CD4-positive, alpha-beta T cell treated with Interleukin-15 for 4 hours (primary cell): ENCODE results near the gene SCAP.

Experiments used
- DNase-seq: peaks from one replicate; pipeline ENCODE4 v3.0.0-alpha.2; 2020; ENCODE audit warnings: low spot score

Gene SCAP

DNA sequence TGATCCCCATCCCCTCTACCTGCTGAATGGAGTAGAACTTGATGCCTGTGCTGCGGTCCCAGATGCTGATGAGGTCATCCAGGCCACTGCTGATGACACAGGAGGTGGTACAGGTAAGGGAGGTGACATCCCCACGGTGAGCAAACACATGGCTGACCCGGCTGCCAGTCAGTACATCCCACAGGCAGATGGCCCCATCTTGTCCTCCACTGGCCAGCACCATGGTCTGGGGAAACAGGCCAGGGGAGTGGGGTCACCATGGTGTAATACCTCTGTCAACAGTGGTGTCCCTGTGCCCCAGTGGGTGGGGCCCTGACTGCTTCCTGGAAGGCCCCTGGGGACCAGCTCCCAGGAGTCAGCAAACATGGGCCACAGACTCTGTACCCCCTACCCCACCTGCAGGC is 61.6 kb downstream of the SCAP start:
- no peak for DNase-seq

DNA sequence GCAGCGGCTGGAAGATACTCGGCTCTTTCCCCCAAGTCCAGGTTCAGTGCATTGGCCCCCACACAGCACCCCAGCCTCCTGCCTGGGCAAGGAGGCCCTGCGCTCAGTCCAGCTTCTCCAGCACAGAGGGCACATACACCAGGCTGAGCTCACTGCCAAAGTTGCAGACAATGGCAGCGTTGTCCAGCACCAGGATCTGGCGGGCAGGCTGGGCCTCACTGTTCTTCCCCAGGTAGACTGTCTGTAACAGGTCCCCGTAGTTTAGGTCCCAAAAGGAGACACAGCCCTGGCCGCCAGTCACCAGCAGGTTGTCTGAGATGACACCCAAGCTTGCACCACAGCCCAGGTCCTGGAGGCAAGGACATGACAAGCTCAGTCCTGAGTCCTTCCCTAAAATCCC is 62.0 kb downstream of the SCAP start:
- no peak for DNase-seq

DNA sequence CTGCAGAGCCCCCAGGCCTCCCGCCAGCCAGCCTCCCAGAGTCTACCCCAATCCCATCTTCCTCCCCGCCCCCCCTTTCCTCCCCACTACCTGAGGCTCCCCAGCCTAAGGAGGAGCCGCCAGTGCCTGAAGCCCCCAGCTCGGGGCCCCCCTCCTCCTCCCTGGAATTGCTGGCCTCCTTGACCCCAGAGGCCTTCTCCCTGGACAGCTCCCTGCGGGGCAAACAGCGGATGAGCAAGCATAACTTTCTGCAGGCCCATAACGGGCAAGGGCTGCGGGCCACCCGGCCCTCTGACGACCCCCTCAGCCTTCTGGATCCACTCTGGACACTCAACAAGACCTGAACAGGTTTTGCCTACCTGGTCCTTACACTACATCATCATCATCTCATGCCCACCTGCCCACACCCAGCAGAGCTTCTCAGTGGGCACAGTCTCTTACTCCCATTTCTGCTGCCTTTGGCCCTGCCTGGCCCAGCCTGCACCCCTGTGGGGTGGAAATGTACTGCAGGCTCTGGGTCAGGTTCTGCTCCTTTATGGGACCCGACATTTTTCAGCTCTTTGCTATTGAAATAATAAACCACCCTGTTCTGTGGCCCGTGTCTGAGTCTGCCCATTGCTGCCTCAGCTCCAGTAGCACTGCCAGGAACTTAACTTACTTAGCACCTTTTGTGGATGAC is 62.8 kb downstream of the SCAP start:
- no peak for DNase-seq

DNA sequence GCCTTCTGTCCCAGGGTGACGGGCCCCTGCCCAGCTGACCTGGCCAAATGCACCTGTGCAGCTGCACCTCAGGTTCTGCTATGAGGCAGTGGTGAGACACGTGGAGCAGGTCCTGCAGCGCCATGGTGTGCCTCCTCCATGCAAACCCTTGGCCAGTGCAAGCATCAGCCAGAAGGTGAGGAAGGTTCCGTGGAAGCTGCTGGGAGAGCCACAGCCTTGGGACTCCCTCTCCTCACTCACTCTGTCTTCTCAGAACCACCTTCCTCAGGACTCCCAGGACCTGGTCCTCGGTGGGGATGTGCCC is 63.3 kb downstream of the SCAP start:
- DNase-seq, result no peak

DNA sequence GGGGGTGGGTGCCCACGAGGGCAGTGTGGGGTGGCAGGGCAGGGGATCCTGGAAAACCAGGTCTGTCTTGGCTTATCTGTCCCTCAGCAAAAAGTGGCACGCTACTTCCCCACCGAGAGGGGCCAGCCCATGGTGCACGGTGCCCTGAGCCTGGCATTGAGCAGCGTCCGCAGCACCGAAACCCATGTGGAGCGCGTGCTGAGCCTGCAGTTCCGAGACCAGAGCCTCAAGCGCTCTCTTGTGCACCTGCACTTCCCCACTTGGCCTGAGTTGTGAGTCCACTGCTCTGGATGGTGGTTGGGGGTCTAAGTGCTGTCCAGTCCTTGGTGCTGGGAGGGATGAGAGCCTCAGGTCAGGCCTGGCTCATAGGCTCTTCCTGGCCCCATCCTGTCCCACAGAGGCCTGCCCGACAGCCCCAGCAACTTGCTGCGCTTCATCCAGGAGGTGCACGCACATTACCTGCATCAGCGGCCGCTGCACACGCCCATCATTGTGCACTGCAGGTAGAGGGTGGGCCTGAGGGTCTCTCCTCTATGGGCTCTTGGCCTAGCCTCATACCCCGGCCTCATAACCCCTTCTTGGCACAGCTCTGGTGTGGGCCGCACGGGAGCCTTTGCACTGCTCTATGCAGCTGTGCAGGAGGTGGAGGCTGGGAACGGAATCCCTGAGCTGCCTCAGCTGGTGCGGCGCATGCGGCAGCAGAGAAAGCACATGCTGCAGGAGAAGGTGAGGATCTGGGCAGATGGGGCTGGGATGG is 63.9 kb downstream of the SCAP start:
- DNase-seq, result no peak

DNA sequence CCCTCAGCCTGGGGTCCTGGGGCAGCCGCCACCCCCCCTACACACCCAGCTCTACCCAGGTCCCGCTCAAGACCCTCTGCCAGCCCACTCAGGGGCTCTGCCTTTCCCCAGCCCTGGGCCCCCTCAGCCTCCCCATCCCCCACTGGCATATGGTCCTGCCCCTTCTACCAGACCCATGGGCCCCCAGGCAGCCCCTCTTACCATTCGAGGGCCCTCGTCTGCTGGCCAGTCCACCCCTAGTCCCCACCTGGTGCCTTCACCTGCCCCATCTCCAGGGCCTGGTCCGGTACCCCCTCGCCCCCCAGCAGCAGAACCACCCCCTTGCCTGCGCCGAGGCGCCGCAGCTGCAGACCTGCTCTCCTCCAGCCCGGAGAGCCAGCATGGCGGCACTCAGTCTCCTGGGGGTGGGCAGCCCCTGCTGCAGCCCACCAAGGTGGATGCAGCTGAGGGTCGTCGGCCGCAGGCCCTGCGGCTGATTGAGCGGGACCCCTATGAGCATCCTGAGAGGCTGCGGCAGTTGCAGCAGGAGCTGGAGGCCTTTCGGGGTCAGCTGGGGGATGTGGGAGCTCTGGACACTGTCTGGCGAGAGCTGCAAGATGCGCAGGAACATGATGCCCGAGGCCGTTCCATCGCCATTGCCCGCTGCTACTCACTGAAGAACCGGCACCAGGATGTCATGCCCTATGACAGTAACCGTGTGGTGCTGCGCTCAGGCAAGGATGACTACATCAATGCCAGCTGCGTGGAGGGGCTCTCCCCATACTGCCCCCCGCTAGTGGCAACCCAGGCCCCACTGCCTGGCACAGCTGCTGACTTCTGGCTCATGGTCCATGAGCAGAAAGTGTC is 64.7 kb downstream of the SCAP start:
- DNase-seq, result no peak

DNA sequence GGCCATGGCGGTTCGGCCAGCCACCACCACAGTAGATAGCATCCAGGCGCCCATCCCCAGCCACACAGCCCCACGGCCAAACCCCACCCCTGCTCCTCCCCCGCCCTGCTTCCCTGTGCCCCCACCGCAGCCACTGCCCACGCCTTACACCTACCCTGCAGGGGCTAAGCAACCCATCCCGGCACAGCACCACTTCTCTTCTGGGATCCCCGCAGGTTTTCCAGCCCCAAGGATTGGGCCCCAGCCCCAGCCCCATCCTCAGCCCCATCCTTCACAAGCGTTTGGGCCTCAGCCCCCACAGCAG is 65.4 kb downstream of the SCAP start:
- DNase-seq, result no peak

DNA sequence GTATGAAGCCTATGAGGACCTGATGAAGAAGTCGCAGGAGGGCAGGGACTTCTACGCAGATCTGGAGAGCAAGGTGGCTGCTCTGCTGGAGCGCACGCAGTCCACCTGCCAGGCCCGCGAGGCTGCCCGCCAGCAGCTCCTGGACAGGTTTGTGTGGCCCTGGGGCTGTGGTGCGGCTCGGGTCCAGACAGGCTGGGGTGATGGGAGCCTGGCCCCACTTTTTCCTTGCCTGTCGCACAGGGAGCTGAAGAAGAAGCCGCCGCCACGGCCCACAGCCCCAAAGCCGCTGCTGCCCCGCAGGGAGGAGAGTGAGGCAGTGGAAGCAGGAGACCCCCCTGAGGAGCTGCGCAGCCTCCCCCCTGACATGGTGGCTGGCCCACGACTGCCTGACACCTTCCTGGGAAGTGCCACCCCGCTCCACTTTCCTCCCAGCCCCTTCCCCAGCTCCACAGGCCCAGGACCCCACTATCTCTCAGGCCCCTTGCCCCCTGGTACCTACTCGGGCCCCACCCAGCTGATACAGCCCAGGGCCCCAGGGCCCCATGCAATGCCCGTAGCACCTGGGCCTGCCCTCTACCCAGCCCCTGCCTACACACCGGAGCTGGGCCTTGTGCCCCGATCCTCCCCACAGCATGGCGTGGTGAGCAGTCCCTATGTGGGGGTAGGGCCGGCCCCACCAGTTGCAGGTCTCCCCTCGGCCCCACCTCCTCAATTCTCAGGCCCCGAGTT is 65.9 kb downstream of the SCAP start:
- DNase-seq, result no peak

DNA sequence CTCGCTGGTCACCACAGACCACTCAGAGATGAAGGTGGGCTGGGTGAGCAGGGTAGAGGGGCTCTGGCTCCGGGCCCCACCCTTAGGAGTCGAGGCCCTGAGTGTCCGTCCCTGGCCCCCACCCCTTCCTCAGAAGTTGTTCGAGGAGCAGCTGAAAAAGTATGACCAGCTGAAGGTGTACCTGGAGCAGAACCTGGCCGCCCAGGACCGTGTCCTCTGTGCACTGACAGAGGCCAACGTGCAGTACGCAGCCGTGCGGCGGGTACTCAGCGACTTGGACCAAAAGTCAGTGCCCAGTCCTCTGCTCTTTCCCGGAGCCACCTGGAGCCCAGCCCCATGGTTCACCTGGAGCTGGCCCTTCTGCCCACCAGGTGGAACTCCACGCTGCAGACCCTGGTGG is 66.5 kb downstream of the SCAP start:
- no peak for DNase-seq

DNA sequence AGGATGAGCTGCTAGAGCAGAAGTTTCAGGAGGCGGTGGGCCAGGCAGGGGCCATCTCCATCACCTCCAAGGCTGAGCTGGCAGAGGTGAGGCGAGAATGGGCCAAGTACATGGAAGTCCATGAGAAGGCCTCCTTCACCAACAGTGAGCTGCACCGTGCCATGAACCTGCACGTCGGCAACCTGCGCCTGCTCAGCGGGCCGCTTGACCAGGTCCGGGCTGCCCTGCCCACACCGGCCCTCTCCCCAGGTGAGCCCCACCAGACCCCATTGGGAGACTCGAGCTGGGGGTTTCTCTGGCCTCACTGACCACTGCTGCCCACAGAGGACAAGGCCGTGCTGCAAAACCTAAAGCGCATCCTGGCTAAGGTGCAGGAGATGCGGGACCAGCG is 66.9 kb downstream of the SCAP start:
- DNase-seq, result no peak

DNA sequence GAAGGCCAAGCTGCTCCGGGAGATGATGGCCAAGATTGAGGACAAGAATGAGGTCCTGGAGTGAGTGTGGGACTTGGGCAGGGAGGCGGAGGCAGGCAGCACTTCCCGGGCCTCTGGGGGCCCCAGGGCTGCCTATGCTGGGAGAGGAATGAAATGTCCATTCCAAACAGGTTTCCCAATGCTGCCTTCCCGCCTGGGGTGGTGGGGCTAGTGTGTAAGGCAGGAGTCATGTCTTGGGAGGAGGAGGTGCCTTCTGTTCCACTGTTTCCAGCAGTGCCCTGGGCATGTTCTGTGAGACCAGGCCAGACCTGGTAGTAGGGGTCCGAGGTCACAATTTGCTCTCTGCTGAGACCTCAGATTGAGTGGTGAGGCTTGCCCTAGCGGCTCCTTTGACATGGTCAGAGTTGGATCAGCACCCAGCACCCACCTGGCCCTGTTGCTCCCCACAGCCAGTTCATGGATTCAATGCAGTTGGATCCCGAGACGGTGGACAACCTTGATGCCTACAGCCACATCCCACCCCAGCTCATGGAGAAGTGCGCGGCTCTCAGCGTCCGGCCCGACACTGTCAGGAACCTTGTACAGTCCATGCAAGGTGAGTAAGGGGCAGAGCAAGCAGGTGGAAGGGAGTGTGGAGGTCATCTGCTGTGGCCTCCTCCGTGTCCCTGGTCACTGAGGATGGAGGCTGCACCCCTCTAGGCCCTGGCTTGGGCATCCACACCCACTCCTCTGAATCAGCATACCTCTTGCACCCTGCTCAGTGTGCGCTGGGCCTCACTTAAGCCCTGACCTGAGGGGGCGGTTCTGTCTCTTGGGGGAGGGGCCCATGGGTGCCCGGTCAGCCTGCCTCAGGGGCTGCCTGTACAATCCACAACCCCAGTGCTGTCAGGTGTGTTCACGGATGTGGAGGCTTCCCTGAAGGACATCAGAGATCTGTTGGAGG is 67.6 kb downstream of the SCAP start:
- DNase-seq, result no peak

DNA sequence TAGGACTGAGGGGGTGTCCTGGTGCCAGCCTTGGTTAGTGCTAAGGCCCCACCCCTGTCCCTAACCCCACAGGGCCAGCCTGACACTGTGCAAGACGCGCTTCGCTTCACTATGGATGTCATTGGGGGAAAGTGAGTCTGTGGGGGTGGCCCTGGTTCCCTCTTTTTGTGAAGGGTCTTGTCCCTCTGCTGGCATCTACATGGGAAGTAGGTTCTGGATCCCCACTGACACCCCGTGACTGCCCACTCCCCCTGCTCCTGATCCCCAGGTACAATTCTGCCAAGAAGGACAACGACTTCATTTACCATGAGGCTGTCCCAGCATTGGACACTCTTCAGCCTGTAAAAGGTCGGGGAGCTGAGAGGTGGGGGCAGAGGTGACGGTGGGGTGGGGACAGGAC is 68.5 kb downstream of the SCAP start:
- DNase-seq, result no peak

DNA sequence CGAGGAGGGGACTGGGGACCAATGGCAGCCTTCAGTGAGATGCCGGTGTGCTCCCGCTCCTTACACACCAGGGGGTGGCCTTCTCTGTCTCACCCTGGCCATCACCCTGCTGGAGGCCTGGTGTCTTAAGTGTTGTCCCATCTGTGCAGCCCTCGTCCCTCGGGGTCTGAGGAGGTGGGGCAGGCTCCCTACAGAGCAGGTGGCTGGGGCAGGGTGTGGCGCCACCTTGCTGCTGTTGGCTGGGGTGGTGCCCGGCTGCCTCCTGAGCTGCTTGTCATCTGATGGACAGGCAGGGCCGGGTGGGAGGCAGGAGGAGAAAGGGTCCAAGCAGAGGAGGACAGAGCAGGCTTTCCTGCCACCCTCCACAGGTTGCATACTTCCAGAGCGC is 69.0 kb downstream of the SCAP start:
- no peak for DNase-seq

DNA sequence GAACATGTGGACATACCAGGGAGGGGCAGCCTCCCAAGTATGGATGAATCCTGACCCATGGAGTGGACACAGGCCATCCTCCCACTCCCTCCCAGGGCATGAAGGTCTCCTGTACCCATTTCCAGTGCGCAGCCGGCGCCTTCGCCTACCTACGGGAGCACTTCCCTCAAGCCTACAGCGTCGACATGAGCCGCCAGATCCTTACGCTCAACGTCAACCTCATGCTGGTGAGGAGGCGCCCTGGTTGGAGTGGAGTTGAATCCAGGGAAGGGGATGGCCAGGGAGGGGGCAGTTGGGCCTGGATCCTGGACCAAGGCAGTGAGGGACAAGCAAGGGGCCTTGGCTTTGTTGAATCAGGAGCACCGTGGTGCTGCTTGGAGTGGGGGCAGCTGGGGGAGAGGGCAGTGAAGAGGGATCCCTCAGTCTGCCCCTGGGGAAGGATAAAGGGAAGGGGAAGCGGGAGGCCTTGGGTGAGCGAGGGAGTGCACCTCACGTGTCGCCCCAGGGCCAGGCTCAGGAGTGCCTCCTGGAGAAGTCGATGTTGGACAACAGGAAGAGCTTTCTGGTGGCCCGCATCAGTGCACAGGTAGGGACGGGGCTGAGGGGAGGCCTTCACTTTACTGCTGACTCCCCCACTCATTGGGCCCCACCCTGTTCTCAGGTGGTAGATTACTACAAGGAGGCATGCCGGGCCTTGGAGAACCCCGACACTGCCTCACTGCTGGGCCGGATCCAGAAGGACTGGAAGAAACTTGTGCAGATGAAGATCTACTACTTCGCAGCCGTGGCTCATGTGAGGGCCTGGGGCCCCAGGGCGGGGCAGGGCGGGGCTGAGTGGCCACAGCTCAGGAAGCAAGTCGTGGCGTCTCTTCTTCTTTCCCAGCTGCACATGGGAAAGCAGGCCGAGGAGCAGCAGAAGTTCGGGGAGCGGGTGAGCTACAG is 69.7 kb downstream of the SCAP start:
- DNase-seq, result no peak

DNA sequence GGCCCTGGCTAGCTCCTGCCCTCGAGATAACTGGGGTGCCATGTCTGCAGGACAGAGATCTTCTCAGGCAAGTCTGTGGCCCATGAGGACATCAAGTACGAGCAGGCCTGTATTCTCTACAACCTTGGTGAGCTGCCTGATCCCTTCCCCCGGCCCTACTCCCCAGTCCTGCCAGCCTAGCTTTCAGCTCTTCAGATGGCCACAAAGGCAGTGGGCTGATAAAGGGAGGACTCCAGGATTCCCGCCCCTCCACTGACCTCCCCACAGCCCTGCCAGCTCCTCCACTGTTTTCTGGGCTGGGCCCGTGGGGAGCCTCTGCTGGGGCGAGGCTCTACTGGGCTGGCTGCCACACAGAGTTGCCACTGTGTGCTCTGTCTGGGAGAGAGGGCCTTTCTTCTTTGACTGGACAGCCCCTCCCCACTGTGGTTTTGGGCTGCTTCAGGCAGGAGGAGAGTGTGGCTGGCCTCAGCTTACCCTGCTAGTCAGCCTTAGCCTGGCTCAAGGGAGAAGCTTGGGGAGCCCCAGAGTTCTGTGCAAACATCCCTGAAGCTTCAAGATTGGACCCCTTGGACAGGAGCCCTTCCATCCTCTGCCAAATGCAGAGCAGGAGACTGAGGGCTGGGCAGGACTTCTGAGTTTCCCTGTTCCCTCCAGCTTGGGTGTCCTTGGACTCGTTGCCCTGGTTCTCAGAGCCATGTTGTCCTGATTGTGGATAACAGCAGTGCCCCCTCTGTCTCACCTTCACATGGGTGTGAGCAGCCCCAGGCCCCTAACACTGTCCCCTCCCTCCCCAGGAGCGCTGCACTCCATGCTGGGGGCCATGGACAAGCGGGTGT is 70.6 kb downstream of the SCAP start:
- DNase-seq, result no peak

DNA sequence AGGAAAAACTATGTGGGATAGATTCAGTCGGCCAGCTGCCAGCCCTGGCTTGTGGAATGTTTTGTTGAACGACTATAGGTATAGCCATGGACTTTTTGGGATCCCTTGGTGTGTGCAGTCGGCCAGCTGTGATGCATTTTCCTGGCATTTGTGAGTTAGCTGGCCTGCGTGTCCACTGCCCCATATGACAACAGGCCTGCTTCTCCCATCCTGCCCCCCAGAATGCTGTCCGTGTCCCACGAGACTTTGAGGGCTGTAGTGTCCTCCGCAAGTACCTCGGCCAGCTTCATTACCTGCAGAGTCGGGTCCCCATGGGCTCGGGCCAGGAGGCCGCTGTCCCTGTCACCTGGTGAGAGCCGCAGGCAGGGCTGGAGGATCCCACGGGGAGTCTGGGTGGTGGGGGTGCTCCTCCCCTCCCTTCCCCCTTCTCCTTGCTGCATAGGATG is 71.3 kb downstream of the SCAP start:
- no peak for DNase-seq

DNA sequence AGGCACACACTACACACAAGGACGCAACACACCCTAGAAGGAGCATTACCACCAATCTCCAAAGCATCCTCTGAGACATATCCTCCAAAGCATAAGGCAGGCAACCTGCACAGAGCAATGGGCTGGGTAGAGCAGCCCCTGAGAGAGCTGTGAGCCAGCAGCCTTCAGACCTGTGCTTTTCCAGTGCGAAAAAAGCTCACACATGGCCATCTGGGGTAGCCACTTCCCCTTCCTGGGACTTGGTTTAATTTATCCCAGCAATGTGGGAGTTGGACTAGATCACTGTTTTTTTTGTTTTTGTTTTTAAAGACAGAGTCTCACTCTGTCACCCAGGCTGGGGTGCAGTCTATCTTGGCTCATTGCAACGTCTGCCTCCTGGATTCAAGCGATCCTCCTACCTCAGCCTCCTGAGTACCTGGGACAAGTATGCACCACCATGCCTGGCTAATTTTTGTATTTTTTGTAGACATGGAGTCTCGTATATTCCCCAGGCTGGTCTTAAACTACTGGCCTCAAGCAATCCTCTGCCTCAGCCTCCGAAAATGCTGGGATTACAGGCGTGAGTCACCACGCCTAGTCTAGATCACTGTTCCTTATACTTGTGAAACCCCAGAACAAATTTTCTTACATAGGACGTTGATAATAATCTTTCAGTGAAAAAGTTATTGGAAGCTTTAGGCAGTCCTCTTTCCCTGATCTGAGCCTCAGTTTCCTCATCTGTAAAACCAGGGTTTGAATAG is 76.0 kb downstream of the SCAP start:
- no peak for DNase-seq

DNA sequence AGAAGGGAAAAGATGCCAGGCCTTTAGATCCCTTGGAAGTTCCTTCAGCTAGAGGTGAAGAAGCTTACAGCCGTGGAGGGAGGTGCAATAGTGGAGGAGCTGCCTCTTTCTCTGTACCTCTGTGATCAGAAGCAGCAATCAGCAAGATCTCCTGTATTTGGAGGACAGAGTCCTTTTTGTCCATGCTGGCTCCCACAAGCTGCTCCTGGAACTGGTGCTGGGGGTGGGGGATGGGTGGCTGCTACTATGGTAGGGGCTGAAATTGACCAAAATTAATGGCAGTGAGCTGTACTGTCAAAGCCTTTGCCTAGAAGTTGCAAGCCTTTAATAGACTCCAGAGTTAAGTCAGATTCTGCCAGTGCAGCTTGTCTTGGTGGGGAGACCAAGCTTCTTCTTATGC is 76.7 kb downstream of the SCAP start:
- DNase-seq, result no peak

DNA sequence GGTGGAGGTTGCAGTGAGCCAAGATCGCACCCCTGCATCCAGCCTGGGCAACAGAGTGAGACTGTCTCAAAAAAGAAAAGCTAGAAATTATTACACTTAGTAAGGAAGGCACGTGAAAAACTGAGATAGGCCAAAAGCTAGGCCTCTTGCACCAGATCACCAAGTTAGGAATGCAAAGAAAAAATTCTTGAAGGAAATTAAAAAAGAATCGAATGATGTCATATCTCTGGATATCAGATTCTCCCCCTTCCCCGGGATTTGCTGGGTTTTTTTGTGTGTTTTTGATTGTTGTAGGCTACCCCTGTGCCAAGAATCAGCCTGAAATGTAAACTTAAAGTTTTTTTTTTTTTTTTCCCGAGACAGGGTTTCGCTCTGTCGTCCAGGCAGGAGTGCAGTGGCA is 77.5 kb downstream of the SCAP start:
- DNase-seq, result no peak
